ENCODE measurements around the gene CACNA2D1. TPM values are rescaled to one million over a fixed set of nuclear protein-coding genes. Genes with fewer than 3 reads are reported as not detected.

The CACNA2D1 gene
- total and polyA plus RNA-seq, 8 donors: 1.8 to 72.7 (median 5.7) TPM

- TF ChIP-seq POLR2AphosphoS5 (IDR thresholded peaks at IDR 0.05): no peak
- TF ChIP-seq CTCF (IDR thresholded peaks at IDR 0.05): no peak
- TF ChIP-seq EP300 (IDR thresholded peaks at IDR 0.05): no peak
- TF ChIP-seq POLR2A (IDR thresholded peaks at IDR 0.05): no peak
- 71 to 85% (median 83%) methylated on average over 3 of the region's 3 CpGs for WGBS, 5 donors
These were observed 460.2 kb downstream of the CACNA2D1 start for GRCh38 chr7:81983406-81983805.

DNA sequence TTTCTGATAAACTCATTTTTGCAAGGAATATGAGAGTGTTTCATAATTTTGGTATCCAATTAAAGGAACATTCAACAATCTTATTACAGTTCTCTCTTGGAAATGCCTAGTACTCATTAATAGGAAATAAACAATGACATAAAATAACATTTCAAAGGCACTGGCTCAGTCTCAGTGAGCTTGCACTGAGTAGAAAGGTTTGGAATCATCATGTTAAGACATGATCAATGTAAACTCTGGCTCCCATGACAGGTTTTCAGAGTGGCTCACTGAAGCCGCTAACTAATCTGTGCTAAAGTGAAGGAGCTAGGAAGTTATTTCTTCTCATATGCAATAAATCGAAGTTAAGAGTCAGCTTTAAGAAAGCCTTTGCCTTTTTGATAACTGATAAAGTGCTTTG lies 470.5 kb downstream of the CACNA2D1 start:
- Histone ChIP-seq H3K27me3 (no peaks in the 10 kb centered on the region), H3K4me3 (no peak overlapping the region), H3K27ac (no peak overlapping the region), H3K4me1 (no peaks in the 10 kb centered on the region), H3K9me3 (no peaks in the 10 kb centered on the region), H3K36me3 (peaks cover 0 to 6% (median 0%) of the 10 kb centered on the region in 4 donors)
- TF ChIP-seq POLR2A (IDR thresholded peaks at IDR 0.05) (no peak), EP300 (IDR thresholded peaks at IDR 0.05) (no peak), POLR2AphosphoS5 (IDR thresholded peaks at IDR 0.05) (no peak), CTCF (IDR thresholded peaks at IDR 0.05) (no peak)
- intact Hi-C loops (cut with DNase I; ENCODE audit: low total_unique reads): no loop called here
- DNase-seq: no peak
- 69 to 78% (median 76%) methylated on average over 2 of the region's 2 CpGs for WGBS, 5 donors

More at GRCh38 chr7:81983406-81983805, 460.2 kb downstream of the CACNA2D1 start:
- Histone ChIP-seq H3K27me3 (no peaks in the 10 kb centered on the region), H3K36me3 (peaks cover 0 to 21% (median 11%) of the 10 kb centered on the region in 4 donors), H3K27ac (no peak overlapping the region), H3K4me1 (no peaks in the 10 kb centered on the region), H3K9me3 (no peaks in the 10 kb centered on the region), H3K4me3 (no peak overlapping the region)
- intact Hi-C loops (cut with DNase I; ENCODE audit: low total_unique reads): no loop called here
- no peak for DNase-seq

DNA sequence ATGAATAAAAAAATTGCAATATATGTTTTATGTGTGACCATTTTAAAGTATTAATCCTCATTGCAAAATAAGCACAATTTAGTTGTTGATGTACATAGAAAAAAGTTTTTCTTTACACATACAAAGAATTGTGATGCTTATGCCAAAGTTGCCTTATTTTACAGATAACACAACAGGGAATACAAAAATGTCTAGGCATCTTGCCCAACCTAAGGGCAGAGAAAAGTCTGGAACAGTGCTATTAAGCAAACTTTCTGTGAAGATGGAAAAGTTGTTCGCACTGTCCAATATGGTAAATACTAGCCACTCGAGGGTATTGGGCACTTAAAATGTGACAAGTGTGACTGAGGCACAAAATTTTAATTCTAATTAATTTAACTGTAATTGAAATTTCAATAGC lies 483.6 kb downstream of the CACNA2D1 start:
- DNase-seq: no peak
- TF ChIP-seq POLR2A (IDR thresholded peaks at IDR 0.05) (no peak), CTCF (IDR thresholded peaks at IDR 0.05) (no peak), EP300 (IDR thresholded peaks at IDR 0.05) (no peak), POLR2AphosphoS5 (IDR thresholded peaks at IDR 0.05) (no peak)
- Histone ChIP-seq H3K9me3 (no peaks in the 10 kb centered on the region), H3K4me1 (no peaks in the 10 kb centered on the region), H3K27ac (no peak overlapping the region), H3K4me3 (no peak overlapping the region), H3K27me3 (no peaks in the 10 kb centered on the region), H3K36me3 (peaks cover 0 to 16% (median 0%) of the 10 kb centered on the region in 4 donors)
- 59 to 86% (median 69%) methylated on average over 2 of the region's 2 CpGs for WGBS, 5 donors
- intact Hi-C loops (cut with DNase I; ENCODE audit: low total_unique reads): no loop called here

GRCh38 chr7:81957517-81957916 lies 486.1 kb downstream of the CACNA2D1 start:
- H3K9me3 ChIP-seq: no peaks in the 10 kb centered on the region
- DNase-seq: no peak
- TF ChIP-seq CTCF (IDR thresholded peaks at IDR 0.05): no peak
- no peak for TF ChIP-seq POLR2A (IDR thresholded peaks at IDR 0.05)
- no peak for TF ChIP-seq POLR2AphosphoS5 (IDR thresholded peaks at IDR 0.05)
- no peak for TF ChIP-seq EP300 (IDR thresholded peaks at IDR 0.05)
- intact Hi-C loops (cut with DNase I; ENCODE audit: low total_unique reads): no loop called here
- H3K4me3 ChIP-seq: no peak overlapping the region
- H3K36me3 ChIP-seq: peaks cover 0 to 5% (median 0%) of the 10 kb centered on the region in 4 donors
- no peaks in the 10 kb centered on the region for H3K27me3 ChIP-seq
- 72 to 88% (median 88%) methylated on average over 4 of the region's 4 CpGs for WGBS, 5 donors
- H3K4me1 ChIP-seq: no peaks in the 10 kb centered on the region
- H3K27ac ChIP-seq: no peak overlapping the region
